ENCODE results near the gene KRTAP10-11.

- TF ChIP-seq CTCF (IDR thresholded peaks at IDR 0.05) (no peak), EP300 (IDR thresholded peaks at IDR 0.05) (no peak), POLR2A (IDR thresholded peaks at IDR 0.05) (no peak)
Observed at GRCh38 chr21:44653656-44654575, 7.7 kb downstream of the KRTAP10-11 start.

All from tibial nerve (tissue), 4 donors.